Activated CD8-positive, alpha-beta memory T cell treated with anti-CD3 and anti-CD28 coated beads, Interleukin-2, amount 50 U/mL, for 1 hour (primary cell): ENCODE results near the gene CEACAM19.
"Not testable (repeated sequence)": the region's sequence is repeated elsewhere in the genome, so short reads cannot be mapped to it uniquely, and the experiment has no call there.

Experiments used
- DNase-seq: peaks from one replicate; pipeline ENCODE4 v3.0.0-alpha.2; 2020; ENCODE audit errors: extremely low read depth

The CEACAM19 gene

DNA sequence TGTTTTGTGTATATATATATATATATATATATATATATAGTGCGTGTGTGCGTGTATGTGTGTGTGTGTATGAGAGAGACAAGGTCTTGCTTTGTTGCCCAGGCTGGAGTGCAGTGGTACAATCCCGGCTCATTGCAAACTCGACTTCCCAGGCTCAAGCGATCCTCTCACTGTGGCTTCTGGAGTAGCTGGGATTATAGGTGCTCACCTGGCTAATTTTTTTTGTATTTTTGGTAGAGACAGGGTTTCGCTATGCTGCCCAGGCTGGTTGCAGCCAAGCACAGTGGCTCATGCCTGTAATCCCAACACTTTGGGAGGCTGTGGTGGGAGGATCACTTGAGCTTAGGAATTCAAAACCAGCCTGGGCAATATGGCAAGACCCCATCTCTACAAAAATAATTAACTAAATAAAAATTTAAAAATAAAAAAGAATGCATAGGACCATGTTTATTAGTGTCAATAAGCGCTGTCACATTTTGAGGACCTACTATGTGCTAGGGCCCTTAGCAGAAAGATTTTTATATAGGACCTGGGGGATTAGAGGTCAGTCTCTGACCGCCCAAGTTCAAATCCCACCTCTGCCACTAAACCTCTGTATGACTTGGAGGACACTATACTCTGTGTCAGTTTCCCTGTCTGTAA, 25.8 kb upstream of the CEACAM19 start:
- DNase-seq, result no peak

GRCh38 chr19:44646049-44646416, 25.2 kb upstream of the CEACAM19 start:
- no peak for DNase-seq

DNA sequence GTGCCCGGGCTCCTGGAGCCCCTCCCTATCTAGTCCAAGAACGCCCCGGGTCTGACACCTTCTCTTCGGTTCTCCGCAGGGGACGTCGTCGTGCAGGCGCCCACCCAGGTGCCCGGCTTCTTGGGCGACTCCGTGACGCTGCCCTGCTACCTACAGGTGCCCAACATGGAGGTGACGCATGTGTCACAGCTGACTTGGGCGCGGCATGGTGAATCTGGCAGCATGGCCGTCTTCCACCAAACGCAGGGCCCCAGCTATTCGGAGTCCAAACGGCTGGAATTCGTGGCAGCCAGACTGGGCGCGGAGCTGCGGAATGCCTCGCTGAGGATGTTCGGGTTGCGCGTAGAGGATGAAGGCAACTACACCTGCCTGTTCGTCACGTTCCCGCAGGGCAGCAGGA, 24.1 kb upstream of the CEACAM19 start:
- no peak for DNase-seq

- no peak for DNase-seq
These were observed 22.5 kb upstream of the CEACAM19 start for GRCh38 chr19:44648631-44649251.

- DNase-seq, result no peak
These were observed 21.6 kb upstream of the CEACAM19 start for GRCh38 chr19:44649578-44650145.

GRCh38 chr19:44653343-44653742, 17.9 kb upstream of the CEACAM19 start:
- no peak for DNase-seq

- DNase-seq, result peak; percentile 7
These were observed 17.1 kb upstream of the CEACAM19 start for GRCh38 chr19:44653977-44654774.

- DNase-seq, result peak; percentile 11
These were observed 13.9 kb upstream of the CEACAM19 start for GRCh38 chr19:44657211-44657921.

- no peak for DNase-seq
These were observed 13.1 kb upstream of the CEACAM19 start for GRCh38 chr19:44658069-44658733.

- no peak for DNase-seq
These were observed 11.2 kb upstream of the CEACAM19 start for GRCh38 chr19:44660081-44660480.

GRCh38 chr19:44661205-44661604, 10.1 kb upstream of the CEACAM19 start:
- DNase-seq, result no peak

DNA sequence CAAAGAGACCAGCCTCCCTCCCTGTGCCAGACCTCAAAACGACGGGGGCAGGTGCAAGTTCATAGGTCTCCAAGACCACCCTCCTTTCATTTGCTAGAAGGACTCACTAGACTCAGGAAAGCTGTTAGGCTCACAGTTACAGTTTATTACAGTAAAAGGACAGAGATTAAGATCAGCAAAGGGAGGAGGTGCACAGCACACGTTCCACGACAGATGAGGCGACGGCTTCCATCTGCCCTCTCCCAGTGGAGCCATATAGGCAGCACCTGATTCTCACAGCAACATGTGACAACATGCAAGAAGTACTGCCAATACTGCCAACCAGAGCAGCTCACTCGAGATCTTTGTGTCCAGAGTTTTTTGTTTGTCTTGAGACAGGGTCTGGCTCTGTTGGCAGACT, 9.4 kb upstream of the CEACAM19 start:
- no peak for DNase-seq

DNA sequence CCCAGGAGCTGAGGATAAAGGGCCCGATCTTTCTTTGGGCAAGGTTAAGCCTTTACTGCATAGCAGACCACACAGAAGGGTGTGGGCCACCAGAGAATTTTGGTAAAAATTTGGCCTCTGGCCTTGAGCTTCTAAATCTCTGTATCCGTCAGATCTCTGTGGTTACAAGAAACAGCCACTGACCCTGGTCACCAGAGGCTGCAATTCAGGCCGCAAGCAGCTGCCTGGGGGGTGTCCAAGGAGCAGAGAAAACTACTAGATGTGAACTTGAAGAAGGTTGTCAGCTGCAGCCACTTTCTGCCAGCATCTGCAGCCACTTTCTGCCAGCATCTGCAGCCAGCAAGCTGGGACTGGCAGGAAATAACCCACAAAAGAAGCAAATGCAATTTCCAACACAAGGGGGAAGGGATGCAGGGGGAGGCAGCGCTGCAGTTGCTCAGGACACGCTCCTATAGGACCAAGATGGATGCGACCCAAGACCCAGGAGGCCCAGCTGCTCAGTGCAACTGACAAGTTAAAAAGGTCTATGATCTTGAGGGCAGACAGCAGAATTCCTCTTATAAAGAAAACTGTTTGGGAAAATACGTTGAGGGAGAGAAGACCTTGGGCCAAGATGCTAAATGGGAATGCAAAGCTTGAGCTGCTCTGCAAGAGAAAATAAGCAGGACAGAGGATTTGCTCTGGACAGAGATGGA, 8.4 kb upstream of the CEACAM19 start:
- no peak for DNase-seq

DNA sequence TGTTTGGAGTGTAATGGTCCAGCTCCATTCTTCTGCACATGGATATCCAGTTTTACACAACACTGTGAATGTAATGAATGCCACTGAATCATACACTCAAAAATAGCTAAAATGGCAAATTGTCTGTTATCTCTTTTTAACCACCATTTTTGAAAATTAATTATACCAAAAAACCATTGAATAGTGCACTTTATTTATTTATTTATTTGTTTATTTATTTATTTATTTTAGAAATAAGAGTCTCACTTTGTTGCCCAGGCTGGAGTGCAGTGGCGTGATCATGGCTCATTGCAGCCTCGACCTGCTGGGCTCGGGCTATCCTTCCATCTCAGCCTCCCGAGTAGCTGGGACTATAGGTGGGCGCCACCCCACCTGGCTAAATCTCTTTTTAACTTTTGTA, 7.3 kb upstream of the CEACAM19 start:
- no peak for DNase-seq

- no peak for DNase-seq
These were observed 6.3 kb upstream of the CEACAM19 start for GRCh38 chr19:44664976-44665375.

- DNase-seq, result no peak
These were observed 4.3 kb upstream of the CEACAM19 start for GRCh38 chr19:44666852-44667556.

GRCh38 chr19:44668985-44669764, 2.1 kb upstream of the CEACAM19 start:
- no peak for DNase-seq

DNA sequence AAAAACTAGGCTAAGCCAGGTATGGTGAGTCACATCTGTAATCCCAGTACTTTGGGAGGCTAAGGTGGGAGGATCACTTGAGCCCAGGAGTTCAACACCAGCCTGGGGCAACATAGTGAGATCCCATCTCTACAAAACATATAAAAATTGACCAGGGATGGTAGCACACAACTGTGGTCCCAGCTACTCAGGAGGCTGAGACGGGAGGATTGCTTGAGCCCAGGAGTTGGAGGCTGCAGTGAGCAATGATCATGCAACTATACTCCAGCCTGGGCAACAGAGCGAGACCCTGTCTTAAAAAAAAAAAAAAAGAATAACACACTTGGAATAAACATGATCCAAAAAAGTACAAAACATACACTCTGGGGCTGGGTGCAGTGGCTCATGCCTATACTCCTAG, 1.3 kb upstream of the CEACAM19 start:
- not testable (repeated sequence) for DNase-seq

GRCh38 chr19:44672226-44672625, 944 bp downstream of the CEACAM19 start:
- no peak for DNase-seq
